Thyroid gland (tissue), 4 donors: ENCODE measurements around the gene WIPF3. TPM values are rescaled to one million over a fixed set of nuclear protein-coding genes. Genes with fewer than 3 reads are reported as not detected.

Experiments
- DNase-seq, 2 donors: peaks; one replicate each; pipeline ENCODE4 v3.0.0-alpha.2; 2019
- H3K27ac ChIP-seq, 3 donors: fragments of 200-600 bp; sonication (generic); 1 replicate in 2 of 3; 2 replicates in 1 of 3; pipeline ENCODE4 v1.5.1; 2016 to 2019; ENCODE audit warnings: mild to moderate bottlenecking in 1 of 3, moderate library complexity in 1 of 3
- H3K27me3 ChIP-seq: fragments of 200-600 bp; sonication (generic); one replicate; pipeline ENCODE4 v1.5.1; 2019
- H3K36me3 ChIP-seq, 2 donors: fragments of 200-600 bp; sonication (generic); one replicate each; pipeline ENCODE4 v1.5.1; 2016 to 2019
- H3K4me1 ChIP-seq, 2 donors: fragments of 200-600 bp; sonication (generic); one replicate each; pipeline ENCODE4 v1.5.1; 2017 to 2019
- H3K4me3 ChIP-seq, 3 donors: fragments of 200-600 bp; sonication (generic); replicated peaks in 1 of 3; 1 replicate in 2 of 3; 2 replicates in 1 of 3; pipeline ENCODE4 v1.5.1; 2016; ENCODE audit warnings: mild to moderate bottlenecking in 1 of 3
- H3K9me3 ChIP-seq: fragments of 200-600 bp; sonication (generic); one replicate; pipeline ENCODE4 v1.5.1; 2017
- CTCF ChIP-seq, 6 experiments: fragments of 200-600 bp in 3 of 6; fragments of 450-650 bp in 3 of 6; sonication (generic) in 3 of 6; IDR thresholded peaks; one replicate each; pipeline ENCODE4 v1.5.1; 2016 to 2019; ENCODE audit warnings: antibody characterized with exemption in 6 of 6, mild to moderate bottlenecking in 2 of 6, inconsistent platforms in 1 of 6, moderate library complexity in 1 of 6
- POLR2A ChIP-seq, 2 donors: fragments of 450-650 bp; IDR thresholded peaks; one replicate each; pipeline ENCODE4 v1.6.1; 2017; ENCODE audit warnings: antibody characterized with exemption in 2 of 2, mild to moderate bottlenecking in 2 of 2, moderate library complexity in 1 of 2
- WGBS, 2 donors: methylation state at CpG; one replicate each; pipeline ENCODE4 v1.1.5; 2017; 5-methylcytosine and 5-hydroxymethylcytosine counted together
- intact Hi-C: fragments of 100-400 bp; cut with DNase I; formaldehyde crosslinking; loops from one replicate; pipeline ENCODE4 v1.15.1; 2023
- total RNA-seq, 4 donors: library from RNA; depleted of rRNA; stranded (reverse); fragments of >200 nt; gene quantifications; one replicate each; pipeline ENCODE4 v1.2.3, GENCODE V29; 2016

Gene WIPF3
- total RNA-seq, 4 donors from 2014 or later: 0.22 to 1.2 (median 0.70) TPM

GRCh38 chr7:29812185-29812876 is 6.0 kb downstream of the WIPF3 start:
- intact Hi-C loops: no loop called here

GRCh38 chr7:29815181-29816105 is 9.1 kb downstream of the WIPF3 start:
- intact Hi-C loops: no loop called here
- 77 to 79% methylated on average over 10 of the region's 10 CpGs for WGBS, 2 donors

More at GRCh38 chr7:29812185-29812876, 6.0 kb downstream of the WIPF3 start:
- WGBS, 2 donors: 68 to 72% methylated on average over 2 of the region's 2 CpGs
- Histone ChIP-seq H3K4me3 (no peak overlapping the region), H3K27me3 (no peaks in the 10 kb centered on the region), H3K9me3 (no peaks in the 10 kb centered on the region), H3K4me1 (peaks cover 2 to 6% of the 10 kb centered on the region in 2 donors), H3K36me3 (no peaks in the 10 kb centered on the region), H3K27ac (no peak overlapping the region)
- TF ChIP-seq POLR2A (IDR thresholded peaks at IDR 0.05) (no peak), CTCF (IDR thresholded peaks at IDR 0.05) (no peak)
- DNase-seq: no peak

GRCh38 chr7:29818308-29818707 is 12.0 kb downstream of the WIPF3 start:
- 97 to 98% methylated on average over 6 of the region's 6 CpGs for WGBS, 2 donors
- H3K9me3 ChIP-seq: no peaks in the 10 kb centered on the region
- no peaks in the 10 kb centered on the region for H3K36me3 ChIP-seq
- DNase-seq: no peak
- no peak overlapping the region for H3K27ac ChIP-seq
- intact Hi-C loops: no loop called here
- H3K4me3 ChIP-seq: no peak overlapping the region
- TF ChIP-seq CTCF (IDR thresholded peaks at IDR 0.05): no peak
- no peak for TF ChIP-seq POLR2A (IDR thresholded peaks at IDR 0.05)
- H3K27me3 ChIP-seq: no peaks in the 10 kb centered on the region
- no peaks in the 10 kb centered on the region for H3K4me1 ChIP-seq

More at GRCh38 chr7:29815181-29816105, 9.1 kb downstream of the WIPF3 start:
- no peak for TF ChIP-seq CTCF (IDR thresholded peaks at IDR 0.05)
- TF ChIP-seq POLR2A (IDR thresholded peaks at IDR 0.05): no peak
- H3K27ac ChIP-seq: no peak overlapping the region
- H3K4me1 ChIP-seq: no peaks in the 10 kb centered on the region
- H3K9me3 ChIP-seq: no peaks in the 10 kb centered on the region
- no peak for DNase-seq
- no peaks in the 10 kb centered on the region for H3K27me3 ChIP-seq
- no peak overlapping the region for H3K4me3 ChIP-seq
- no peaks in the 10 kb centered on the region for H3K36me3 ChIP-seq

GRCh38 chr7:29825775-29826529 is 19.6 kb downstream of the WIPF3 start:
- TF ChIP-seq CTCF (IDR thresholded peaks at IDR 0.05) (no peak), POLR2A (IDR thresholded peaks at IDR 0.05) (no peak)
- intact Hi-C loops: no loop called here
- Histone ChIP-seq H3K36me3 (no peaks in the 10 kb centered on the region), H3K27ac (no peak overlapping the region), H3K4me3 (no peak overlapping the region), H3K4me1 (no peaks in the 10 kb centered on the region), H3K9me3 (no peaks in the 10 kb centered on the region), H3K27me3 (no peaks in the 10 kb centered on the region)
- DNase-seq: no peak
- 83 to 88% methylated on average over 7 of the region's 7 CpGs for WGBS, 2 donors
